OCI-LY7 (cell line): ENCODE results near the gene TM2D3. TPM values are rescaled to one million over a fixed set of nuclear protein-coding genes. Genes with fewer than 3 reads are reported as not detected.
"Not testable (repeated sequence)": the region's sequence is repeated elsewhere in the genome, so short reads cannot be mapped to it uniquely, and the experiment has no call there.

ENCODE experiments used
- BruUV-seq: library from RNA; stranded (reverse); fragments of 400-500 nt; replicated peaks from 2 replicates; lab custom pipeline; 2021; lab: Mats Ljungman, UMichigan
- CTCF ChIA-PET: fragments of 300-600 bp; sonication (Branson Sonifier 250); formaldehyde crosslinking; loops from one replicate; lab custom pipeline; 2022; ENCODE audit warnings: antibody characterized with exemption; ENCODE audit not compliant: unreplicated experiment; lab: Charles Lee
- POLR2A ChIA-PET: fragments of 300-600 bp; sonication (Branson Sonifier 250); formaldehyde crosslinking; loops from one replicate; lab custom pipeline; 2022; ENCODE audit warnings: antibody characterized with exemption; lab: Charles Lee
- DNase-seq: peaks from one replicate; pipeline ENCODE4 v3.0.0-alpha.2; 2015; ENCODE audit warnings: low spot score
- H2AFZ ChIP-seq: fragments of 200-600 bp; sonication (generic), shearing (Covaris generic); 2 replicates; pipeline ENCODE4 v1.6.1; 2014; ENCODE audit warnings: mild to moderate bottlenecking, antibody characterized with exemption, low read length, moderate library complexity
- H3K27ac ChIP-seq: fragments of 200-600 bp; sonication (generic); 2 replicates; pipeline ENCODE4 v1.5.1; 2014; ENCODE audit warnings: mixed run types, low read depth, mild to moderate bottlenecking, moderate library complexity, low read length, inconsistent platforms; ENCODE audit not compliant: poor library complexity, severe bottlenecking
- H3K36me3 ChIP-seq: fragments of 200-600 bp; sonication (generic); 2 replicates; pipeline ENCODE4 v1.6.1; 2014; ENCODE audit warnings: mild to moderate bottlenecking, antibody characterized with exemption, low read length, moderate library complexity, mixed read lengths; ENCODE audit not compliant: insufficient read depth
- H3K4me1 ChIP-seq: fragments of 200-600 bp; sonication (generic); 2 replicates; pipeline ENCODE4 v1.5.1; 2014; ENCODE audit warnings: mild to moderate bottlenecking, low read length; ENCODE audit not compliant: insufficient read depth, poor library complexity, severe bottlenecking
- H3K4me2 ChIP-seq: fragments of 200-600 bp; sonication (generic); 2 replicates; pipeline ENCODE4 v1.6.1; 2014; ENCODE audit warnings: mild to moderate bottlenecking, low read length
- H3K4me3 ChIP-seq: fragments of 200-600 bp; sonication (generic); 2 replicates; pipeline ENCODE4 v1.5.1; 2014; ENCODE audit warnings: mild to moderate bottlenecking, low read depth, low read length; ENCODE audit not compliant: poor library complexity, severe bottlenecking
- H3K79me2 ChIP-seq: fragments of 200-600 bp; sonication (generic); 2 replicates; pipeline ENCODE4 v1.6.1; 2016; ENCODE audit warnings: low read depth, mild to moderate bottlenecking, low read length, moderate library complexity, mixed read lengths; ENCODE audit not compliant: insufficient read depth
- H3K9me2 ChIP-seq: fragments of 200-600 bp; sonication (generic); 2 replicates; pipeline ENCODE4 v1.6.1; 2016; ENCODE audit warnings: mild to moderate bottlenecking, low read length, mixed read lengths; ENCODE audit not compliant: insufficient read depth
- H3K9me3 ChIP-seq: fragments of 200-600 bp; sonication (generic); 2 replicates; pipeline ENCODE4 v1.6.1; 2014; ENCODE audit warnings: mild to moderate bottlenecking, mixed run types, low read length, mixed read lengths
- H4K20me1 ChIP-seq: fragments of 200-600 bp; sonication (generic); 2 replicates; pipeline ENCODE4 v1.6.1; 2014; ENCODE audit warnings: mild to moderate bottlenecking, antibody characterized with exemption, low read length, moderate library complexity, mixed read lengths; ENCODE audit not compliant: insufficient read depth
- CTCF ChIP-seq: fragments of 200-600 bp; sonication (generic); conservative IDR thresholded peaks from 2 replicates; pipeline ENCODE4 v1.5.1; 2014; ENCODE audit warnings: mild to moderate bottlenecking, antibody characterized with exemption, low read length, moderate library complexity, mixed read lengths
- EZH2phosphoT487 ChIP-seq: fragments of 200-600 bp; sonication (generic); IDR thresholded peaks from 2 replicates; pipeline ENCODE4 v1.6.1; 2018; ENCODE audit warnings: low read depth, borderline replicate concordance, mild to moderate bottlenecking, mixed run types, antibody characterized with exemption, low read length, moderate library complexity, mixed read lengths
- intact Hi-C: fragments of 100-400 bp; cut with micrococcal nuclease; formaldehyde crosslinking; loops from one replicate; pipeline ENCODE4 v1.10.0; 2022; ENCODE audit not compliant: unreplicated experiment
- total RNA-seq, 2 experiments: library from RNA; depleted of rRNA in 1 of 2; stranded (reverse); fragments of >200 nt in 1 of 2; shearing (Covaris generic) in 1 of 2; gene quantifications; 2 replicates each; pipeline ENCODE4 v1.2.3, GENCODE V29; 2014 to 2022

The TM2D3 gene
- total RNA-seq, 2 experiments from 2014 or later: 33.6 to 39.0 TPM

GRCh38 chr15:101633356-101633755, 18.8 kb downstream of the TM2D3 start:
- no peak overlapping the region for H3K4me3 ChIP-seq
- H3K9me3 ChIP-seq: no peaks in the 10 kb centered on the region
- no peaks in the 10 kb centered on the region for H3K4me1 ChIP-seq
- no TSS peak for BruUV-seq
- no peak for DNase-seq
- no peak overlapping the region for H2AFZ ChIP-seq
- H3K9me2 ChIP-seq: no peaks in the 10 kb centered on the region
- no peaks in the 10 kb centered on the region for H3K79me2 ChIP-seq
- ChIA-PET POLR2A (interaction anchor here (0.8 kb wide), 1 partner anchor 90 kb away, joined by 3 read pairs; no protein-coding TSS in a partner anchor), CTCF (no interaction called here)
- no peaks in the 10 kb centered on the region for H4K20me1 ChIP-seq
- TF ChIP-seq EZH2phosphoT487: no peak
- TF ChIP-seq CTCF: no peak
- intact Hi-C loops: no loop called here
- H3K36me3 ChIP-seq: no peaks in the 10 kb centered on the region
- no peak overlapping the region for H3K27ac ChIP-seq
- H3K4me2 ChIP-seq: no peak overlapping the region

GRCh38 chr15:101626729-101627128, 25.5 kb downstream of the TM2D3 start:
- H3K4me2 ChIP-seq, DNase-seq, H3K9me2 ChIP-seq, H3K4me3 ChIP-seq, H4K20me1 ChIP-seq, POLR2A ChIA-PET, H3K9me3 ChIP-seq, H3K27ac ChIP-seq, H3K79me2 ChIP-seq, BruUV-seq, CTCF ChIA-PET, intact Hi-C loops, H2AFZ ChIP-seq, H3K36me3 ChIP-seq, H3K4me1 ChIP-seq: not testable (repeated sequence)

- H2AFZ ChIP-seq: no peak overlapping the region
- ChIA-PET CTCF (no interaction called here), POLR2A (no interaction called here)
- H3K4me2 ChIP-seq: no peak overlapping the region
- no TSS peak for BruUV-seq
- H3K79me2 ChIP-seq: no peaks in the 10 kb centered on the region
- H3K4me1 ChIP-seq: no peaks in the 10 kb centered on the region
- DNase-seq: no peak
- intact Hi-C loops: no loop called here
- no peak overlapping the region for H3K27ac ChIP-seq
- no peak for TF ChIP-seq CTCF
- TF ChIP-seq EZH2phosphoT487: no peak
- H3K9me3 ChIP-seq: no peaks in the 10 kb centered on the region
- no peaks in the 10 kb centered on the region for H4K20me1 ChIP-seq
- H3K4me3 ChIP-seq: no peak overlapping the region
- no peaks in the 10 kb centered on the region for H3K36me3 ChIP-seq
- no peaks in the 10 kb centered on the region for H3K9me2 ChIP-seq
Observed at GRCh38 chr15:101625980-101626379, 26.2 kb downstream of the TM2D3 start.
